SW480 (cell line): ENCODE data around the gene JMJD7.

Experiments
- DNase-seq: peaks from one replicate; pipeline ENCODE4 v3.0.0-alpha.2; 2016; ENCODE audit warnings: low spot score

The JMJD7 gene

DNA sequence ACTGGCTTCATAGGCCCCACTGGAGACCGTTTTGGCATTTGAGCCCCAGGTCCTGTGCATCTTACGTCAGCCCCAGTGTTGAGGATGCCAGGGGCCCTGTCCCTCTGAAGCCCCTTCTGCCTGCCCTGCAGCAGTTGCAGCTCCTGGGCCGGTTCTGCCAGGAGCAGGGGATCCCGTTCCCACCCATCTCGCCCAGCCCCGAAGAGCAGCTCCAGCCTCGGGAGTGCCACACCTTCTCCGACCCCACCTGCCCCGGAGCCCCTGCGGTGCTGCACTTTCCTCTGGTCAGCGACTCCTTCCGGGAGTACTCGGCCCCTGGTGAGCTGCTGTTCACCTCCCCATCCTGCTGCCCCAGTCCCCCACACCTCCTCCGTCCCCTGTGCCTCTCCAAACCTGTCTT lies 19.3 kb downstream of the JMJD7 start:
- DNase-seq, result no peak

DNA sequence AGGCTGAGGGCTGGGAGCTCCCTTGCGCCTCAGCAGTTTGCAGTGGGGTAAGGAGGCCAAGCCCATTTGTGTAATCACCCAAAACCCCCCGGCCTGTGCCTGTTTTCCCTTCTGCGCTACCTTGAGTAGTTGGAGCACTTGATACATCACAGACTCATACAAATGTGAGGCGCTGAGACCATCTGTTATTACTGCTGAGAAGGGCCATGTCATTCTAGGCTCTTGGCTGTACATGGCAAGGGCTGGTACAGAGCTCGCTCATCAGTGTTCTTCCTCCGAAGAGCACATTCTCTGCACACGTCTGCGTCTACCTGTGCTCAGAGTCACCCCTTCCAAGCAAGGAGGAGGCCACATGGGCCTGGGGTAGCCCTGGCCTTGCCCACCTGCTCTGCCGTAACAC lies 20.1 kb downstream of the JMJD7 start:
- DNase-seq, result no peak

DNA sequence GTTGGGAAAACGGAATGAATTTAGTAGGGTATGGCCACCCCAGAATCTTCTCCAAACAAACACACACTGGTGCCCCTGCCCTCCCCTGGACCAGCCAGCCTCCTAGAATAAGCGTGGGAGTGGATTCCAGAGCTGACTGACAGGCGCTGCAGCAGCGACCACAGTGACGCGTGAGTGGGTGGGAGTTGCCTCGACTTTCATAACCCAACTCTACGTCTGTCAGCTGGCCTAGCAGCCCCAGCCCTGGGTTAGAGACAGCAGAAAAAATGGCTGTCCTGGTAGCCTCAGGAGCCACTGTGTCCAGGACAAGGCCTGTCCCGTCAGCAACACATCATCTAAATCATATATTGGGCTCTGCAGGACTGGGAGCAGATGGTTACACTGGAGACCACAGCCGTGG lies 20.7 kb downstream of the JMJD7 start:
- no peak for DNase-seq

DNA sequence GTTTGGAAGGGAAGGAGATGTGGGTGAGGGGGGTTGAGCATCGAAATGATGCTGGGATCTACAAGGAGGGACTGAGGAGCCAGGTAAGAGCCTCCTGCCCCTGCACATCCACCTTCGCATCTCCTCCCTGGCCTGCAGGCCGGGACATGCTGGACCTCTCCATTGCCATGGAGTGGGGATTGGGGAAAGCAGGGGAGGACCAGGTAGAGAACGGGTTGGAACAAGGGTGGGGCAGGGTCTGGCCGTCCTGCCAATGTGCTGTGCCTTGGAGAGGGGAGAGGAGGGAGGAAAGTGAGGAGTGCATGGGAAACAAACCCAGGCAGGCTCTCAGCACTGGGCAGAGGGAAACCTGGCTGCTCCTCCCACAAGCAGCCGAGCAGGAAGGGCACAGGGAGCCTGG lies 21.3 kb downstream of the JMJD7 start:
- no peak for DNase-seq

DNA sequence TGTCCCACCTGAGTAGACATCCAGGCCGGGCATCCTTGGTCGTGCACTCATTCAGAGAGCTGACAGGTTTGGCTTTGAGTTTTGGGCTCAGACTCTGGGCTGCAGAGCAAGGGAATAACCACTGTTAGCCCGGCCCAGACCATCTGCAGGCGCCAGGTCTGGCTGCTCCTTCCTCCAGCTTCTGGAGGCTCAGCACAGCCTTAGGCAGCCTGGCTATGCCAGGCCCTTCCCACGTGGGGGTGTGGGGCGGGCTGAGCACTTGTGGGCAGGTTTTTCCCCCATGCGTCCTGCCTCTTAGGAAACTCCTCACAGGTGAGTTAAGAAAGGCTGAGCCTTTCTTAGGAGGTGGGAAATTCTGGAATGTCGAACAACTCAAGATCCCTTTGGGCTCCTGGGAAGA lies 22.0 kb downstream of the JMJD7 start:
- no peak for DNase-seq

DNA sequence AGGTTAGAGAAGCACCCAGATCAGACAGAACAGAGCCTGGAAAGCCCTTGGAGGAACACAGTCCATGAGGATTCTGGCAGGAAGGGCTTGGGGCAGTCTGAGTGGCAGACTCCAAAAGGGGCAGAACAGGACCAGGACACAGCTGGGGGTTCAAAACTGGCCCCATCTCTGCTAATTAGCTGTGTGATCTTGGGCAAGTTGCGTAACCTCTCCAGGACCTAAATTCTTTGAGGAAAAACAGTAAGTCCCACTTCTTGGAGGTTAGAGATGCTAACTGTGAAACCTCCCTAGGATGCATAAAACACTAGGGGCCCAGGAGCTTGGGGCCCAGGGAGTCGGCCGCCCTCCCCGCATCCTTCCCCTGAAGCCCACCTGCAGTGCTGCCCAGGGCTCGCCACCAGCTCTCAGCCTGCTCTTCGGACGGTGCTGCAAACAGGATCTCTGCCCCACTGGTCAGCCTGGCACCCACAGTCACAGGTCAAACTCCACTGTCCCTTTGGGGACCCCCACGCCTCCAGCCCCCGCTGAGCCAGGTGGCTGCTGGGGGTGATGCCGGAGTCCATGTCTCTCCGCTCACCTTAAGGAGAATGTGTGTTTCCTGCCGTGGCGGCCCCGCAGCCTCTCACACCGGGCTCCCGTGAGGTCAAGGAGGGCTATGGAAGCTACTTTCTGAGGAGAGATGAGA lies 22.7 kb downstream of the JMJD7 start:
- no peak for DNase-seq

DNA sequence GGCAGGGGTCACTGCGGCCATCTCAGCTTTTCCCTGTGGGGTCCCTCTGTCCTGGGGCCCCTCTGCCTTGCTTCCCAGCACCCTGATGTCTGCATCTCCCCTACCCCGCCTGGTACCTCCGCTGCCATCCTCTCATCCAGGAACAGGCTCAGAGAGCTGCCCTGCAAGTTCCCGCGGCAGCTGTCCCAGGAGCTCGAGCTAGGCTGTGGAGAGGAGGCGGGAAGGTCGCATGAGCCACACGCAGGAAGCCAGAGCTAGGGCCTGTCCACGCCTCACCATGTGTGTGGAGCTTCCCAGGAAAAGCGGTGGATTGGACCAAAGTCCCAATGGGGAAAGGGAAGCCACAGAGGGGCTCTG lies 23.3 kb downstream of the JMJD7 start:
- no peak for DNase-seq

DNA sequence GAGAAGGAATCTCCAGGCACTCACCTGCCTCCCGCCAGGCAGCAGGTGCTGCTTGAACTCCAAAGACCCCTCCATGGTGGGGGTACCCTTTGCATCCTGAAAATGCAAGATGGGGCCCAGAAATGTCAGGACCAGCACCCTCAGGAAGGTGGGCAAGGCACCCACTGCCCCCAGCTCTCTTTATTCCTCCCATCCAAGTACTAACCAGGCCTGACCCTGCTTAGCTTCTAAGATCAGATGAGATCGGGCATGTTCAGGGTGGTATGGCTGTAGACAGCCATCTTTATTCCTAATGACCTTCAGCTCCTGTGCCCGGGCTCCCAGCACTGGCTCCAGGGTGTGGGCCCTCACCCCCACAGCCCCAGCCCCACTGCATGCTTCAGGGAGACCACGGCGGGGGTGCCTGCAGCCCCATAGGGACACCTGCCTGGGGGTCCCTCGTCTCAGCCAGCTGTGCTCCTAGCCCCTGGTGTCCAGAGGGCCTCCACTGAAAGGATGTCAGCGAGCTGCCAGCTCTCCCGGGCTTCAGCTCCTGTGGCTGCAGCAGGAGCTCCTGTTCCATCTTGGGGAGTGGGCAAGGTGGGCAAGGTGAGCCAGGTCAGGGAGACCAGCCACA lies 24.0 kb downstream of the JMJD7 start:
- no peak for DNase-seq

DNA sequence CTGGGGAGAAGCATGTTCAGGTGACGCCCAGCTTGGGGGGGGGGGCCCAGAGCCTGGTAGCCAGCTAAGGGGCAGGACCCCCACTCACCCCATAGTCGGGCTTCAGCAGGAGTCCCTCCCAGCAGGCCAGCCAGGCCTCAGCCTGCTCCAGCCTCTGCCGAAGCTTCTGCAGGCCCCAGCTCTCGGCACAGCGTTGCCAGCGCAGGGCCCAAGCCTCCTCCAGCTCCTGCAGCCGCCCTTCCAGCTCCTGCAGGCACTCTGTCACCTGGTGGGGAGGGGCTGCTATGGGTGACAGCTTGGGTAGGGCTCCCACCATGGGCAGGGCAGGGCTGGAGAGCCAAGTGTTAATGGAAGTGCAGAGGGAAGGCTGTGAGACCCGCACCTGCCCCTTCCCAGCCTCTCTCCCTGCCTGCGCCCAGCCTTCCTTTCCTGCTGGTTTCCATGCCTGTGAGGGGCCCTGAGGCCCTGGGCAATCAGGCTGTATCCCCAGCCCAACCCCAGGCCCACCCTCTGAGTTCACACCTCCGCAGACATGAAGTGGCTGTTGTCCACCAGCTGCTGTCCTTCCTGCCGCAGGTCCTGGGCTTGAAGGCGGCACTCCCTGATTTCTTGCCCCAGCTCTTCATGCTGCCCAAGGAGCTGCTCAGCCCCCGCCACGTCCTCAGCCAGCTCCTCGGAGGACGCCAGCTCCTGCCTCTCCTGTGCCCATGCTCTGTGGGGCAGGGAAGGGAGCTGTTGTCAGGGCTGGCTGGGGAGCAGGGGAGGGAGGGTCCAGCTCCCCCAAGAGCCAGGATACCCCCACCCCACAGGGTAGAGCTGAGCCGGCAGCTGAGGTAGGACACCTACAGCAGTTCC lies 25.1 kb downstream of the JMJD7 start:
- DNase-seq, result no peak

DNA sequence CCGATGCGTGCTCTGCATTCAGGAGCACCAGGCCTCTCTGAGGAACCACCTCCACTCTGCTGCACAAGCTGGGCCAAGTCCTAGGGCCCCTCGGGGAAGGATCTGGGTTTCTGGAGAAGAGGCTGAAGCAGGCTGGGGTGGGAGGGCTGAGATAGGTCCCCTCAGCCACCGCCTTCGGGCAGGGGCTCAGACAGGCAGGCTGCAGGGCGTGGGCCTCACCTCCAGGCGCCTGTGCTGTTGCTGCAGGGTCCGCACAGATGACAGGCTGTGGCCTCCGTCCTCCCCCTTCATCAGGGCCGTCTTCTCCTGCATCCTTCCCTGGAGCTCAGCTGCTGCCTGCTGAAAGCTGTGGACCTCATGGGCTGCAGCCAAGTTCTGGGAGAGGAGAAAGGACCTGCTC lies 25.9 kb downstream of the JMJD7 start:
- DNase-seq, result no peak

DNA sequence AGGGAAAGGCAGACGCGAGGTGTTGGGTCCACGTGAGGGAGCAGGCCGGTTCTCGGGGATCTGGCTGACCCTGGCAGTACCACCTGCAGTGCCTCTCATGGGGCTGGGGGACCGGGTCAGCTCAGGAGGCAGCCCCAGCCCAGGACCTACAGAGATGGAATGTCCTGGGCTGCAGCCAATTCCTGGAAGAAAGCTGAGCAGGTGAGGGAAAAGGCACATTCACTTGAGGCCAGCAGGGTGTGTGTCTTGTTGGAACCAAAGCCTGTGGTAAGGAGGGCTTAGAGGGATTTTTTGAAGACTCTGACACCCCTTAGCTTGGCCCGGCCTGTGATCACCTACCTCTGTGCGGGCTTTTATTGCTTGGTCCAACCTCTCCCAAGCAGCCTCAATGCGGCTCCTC lies 26.6 kb downstream of the JMJD7 start:
- no peak for DNase-seq

DNA sequence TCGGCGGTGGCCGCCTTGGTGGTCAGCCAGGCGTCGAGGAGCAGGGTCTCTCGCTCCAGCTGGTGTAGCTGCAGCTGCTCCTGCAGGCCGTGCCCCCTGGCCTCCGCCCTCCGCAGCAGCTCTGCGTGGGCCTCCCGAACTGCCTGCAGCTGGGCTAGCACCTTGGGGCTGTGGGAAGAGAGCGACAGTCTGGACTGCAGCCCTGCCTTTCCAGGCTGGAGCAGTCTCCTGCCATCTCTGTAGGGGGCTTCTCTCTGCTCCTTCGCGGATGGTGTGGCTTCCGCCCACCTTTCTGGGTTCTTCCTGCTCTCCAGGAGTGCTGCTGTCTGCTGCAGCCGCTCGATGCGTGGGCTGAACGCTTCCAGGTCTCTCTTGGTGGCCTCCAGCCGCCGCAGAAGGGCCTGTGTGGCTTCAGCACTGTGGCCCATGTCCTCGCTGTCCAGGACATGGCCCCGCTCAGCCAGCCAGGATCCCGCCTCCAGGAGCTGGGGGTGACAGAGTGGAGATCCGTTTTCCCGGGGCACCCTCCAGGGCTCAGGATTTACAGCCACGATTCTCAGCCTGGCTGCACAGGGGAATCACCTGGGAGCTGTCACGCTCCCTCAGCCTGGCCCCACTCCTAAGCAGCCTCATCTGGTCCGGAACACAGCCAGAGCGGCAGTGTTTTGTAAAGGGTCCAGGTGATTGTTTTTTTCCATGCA lies 27.5 kb downstream of the JMJD7 start:
- no peak for DNase-seq

DNA sequence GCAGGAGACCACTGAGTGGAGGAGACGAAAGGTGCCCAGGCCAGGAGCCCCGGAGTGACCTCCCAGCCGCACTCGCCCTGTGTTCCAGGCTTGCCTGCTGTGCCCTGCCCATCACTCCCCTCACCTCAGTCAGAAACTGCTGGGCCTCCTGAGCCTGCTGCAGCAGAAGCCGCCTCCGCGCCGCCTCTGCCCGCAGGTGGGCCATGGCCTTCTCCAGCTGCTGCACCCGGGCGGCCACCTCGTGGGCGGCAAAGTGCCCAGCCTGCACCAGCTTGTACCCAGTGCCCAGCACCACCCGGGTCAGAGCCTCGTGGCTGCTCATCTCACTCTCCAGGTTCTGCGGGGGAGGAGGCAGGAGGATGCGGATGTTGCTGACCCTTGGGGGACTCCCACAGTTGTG lies 28.4 kb downstream of the JMJD7 start:
- no peak for DNase-seq

DNA sequence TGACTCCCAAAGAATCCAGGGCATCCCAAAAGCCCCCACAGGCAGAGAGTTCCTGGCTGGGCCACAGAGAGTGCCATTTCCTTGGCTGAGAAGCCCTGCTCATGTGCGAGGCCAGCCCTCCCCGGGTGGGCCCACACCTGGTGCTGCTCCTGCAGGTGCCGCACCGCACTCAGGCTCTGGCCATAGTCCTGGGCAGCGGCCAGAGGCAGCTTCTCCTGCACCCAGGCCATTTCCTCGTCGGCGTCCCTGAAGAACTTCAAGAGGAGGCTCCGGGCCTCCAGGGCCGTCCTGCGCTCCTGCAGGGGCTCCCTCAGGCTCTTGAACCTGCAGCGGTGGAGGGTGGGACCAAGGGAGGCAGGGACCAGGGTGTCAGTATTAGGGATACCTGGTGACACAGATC lies 28.8 kb downstream of the JMJD7 start:
- no peak for DNase-seq

DNA sequence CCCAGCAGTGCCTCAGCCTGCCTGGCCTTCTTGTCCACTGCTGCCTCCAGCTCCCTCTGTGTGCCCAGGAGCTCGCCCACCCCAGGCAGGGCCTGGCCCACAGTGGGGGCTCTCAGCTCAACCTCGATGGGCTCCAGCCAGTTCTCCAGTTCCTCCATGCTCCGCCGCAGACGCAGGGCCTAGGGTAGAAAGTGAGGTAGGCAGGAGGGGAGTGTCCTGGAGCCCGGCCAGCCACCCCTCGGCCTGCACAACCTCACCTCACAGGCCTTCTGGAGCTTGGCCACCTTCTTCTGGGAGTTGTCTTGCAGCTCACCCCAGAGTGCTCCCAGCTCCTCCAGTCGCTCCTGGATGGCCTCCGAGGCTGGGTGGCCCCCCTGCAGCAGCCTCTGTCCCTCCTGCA lies 29.4 kb downstream of the JMJD7 start:
- no peak for DNase-seq

DNA sequence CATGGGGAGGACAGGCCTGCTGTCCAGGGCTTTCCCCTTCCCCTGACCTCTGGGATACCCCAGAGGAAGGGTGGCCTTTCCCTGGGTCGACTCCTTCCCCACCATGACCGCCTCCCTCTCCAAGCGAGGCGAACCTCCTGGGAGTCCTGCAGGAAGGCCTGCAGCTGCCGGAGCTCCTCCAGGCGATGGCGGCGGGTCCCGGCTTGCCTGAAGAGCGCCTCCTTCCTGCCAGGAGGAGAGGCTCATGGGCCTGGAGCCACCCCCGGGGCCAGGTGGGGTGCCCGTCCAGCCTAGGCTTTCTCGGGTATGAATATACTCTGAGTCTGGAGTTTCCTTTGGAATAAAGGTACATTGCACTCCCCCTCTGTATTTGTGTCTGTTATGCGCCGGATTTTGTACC lies 30.9 kb downstream of the JMJD7 start:
- DNase-seq, result no peak

DNA sequence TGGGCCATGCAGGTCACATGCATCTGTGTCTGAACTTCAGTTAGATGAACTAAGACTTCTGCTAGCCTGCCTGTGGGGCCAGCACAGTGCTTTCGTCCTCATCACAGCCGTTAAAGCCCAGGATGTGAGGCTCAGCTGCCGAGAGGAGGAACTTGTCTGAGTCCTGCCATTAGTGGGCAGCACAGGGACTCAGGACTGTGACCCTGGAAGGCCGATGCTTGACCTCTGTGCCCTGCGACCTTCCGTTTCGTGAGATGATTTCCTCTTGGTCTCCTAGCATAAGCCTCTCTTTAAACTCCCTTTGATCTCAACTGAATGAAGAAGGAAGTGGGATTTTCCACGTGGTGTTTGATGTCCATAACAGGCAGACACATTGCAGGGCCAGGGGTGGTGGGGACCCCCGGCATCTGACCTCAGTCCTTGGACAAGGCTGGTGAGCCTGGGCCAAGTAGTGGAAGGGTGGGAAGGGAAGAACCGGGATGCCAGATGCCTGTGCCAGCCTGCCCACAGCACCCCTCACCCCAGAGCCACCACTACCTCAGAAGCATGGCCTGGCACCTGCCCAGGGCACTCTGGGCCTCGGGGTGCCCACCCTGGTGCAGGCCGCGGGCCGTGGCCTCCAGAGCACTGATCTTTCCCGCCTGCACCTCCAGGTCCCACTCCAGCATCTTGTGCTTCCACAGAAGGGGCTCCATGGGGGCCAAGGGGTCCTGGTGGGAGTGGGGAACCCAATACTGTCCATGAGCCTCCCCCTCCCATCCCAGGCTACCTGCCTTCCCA lies 32.3 kb downstream of the JMJD7 start:
- no peak for DNase-seq

DNA sequence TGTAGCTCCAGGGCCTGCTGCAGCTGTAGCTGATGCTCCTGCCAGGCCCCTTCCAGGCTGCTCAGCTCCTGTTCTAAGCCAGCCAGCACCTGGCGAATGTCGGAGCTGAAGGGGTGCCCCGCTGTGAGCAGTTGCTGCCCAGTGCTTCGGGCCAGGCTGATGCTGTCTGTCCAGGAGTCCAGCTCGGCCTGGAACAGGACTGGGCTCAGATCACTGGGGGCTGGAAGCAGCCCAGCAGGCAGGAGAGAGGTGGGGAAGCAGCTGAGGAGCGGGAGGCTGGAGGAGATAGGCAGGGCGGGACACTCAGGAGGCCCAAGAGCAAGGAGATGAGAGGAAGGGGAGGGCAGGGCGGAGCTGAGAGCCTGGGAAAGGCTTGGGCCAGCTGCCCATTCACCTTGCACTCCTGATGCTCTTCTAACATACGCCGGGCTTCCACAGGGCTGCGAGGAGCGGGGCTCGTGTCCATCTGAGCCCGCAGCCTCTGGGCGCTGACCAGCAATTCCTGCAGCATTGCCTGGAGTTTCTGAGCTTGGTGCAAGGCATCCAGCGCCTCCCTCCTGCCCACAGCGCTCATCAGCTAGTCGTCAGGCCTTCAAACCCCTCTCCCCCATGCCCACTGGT lies 34.0 kb downstream of the JMJD7 start:
- no peak for DNase-seq

DNA sequence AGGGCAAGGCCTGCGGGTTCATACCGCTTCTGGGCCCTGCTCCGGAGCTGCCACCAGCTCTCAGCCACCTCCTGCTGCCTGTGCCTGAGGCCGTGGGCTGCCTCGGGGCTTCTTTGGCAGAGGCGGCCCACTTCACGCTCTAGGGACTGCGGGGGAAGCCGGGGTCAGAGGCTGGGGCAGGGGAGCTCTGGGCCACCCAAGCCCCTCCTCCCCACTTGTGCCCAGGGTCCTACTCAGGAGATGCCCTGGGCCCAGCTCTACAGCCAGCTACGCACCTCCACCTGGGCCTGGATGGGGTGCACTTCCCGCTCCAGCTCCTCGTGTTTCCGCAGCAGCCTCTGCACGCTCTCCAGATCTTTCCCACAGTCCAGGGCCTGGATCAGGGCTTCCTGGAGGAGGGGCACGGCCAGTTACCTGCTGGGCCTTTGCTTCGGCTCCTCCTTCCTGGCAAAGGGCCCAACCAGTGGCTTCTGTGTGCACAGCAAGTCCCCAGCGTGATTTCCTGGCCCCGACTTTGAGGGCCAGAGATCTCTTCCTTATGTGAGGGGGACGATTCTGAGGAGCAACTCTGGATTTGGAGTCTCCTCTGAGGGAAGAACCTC lies 34.7 kb downstream of the JMJD7 start:
- DNase-seq, result no peak

DNA sequence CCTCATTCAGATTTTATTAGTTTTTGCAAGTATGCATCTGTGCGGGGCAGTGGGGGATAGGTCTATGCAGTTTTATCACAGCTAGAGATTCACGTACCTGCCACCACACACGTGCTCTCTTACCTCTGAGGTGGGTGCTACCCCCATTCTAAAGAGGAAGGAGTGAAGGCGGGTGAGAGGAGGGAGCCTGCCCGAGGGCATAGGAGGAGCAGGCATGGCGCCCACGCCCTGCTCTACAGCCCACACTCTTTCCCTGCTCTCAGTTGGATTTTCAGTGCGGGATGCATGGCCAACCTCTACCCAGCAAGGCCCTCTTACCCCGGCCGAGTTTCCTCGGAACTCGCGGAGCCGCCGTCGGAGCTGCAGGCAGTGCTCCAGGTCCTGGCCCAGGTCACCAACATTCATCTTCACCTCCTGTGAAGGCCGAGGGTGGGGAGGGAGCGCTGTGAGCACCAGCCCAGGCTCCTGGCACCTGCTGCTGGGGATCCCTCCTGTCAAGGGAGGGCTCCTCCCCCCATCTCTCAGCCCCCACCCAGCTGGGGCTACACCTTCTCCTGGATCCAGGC lies 37.7 kb downstream of the JMJD7 start:
- DNase-seq, result no peak

DNA sequence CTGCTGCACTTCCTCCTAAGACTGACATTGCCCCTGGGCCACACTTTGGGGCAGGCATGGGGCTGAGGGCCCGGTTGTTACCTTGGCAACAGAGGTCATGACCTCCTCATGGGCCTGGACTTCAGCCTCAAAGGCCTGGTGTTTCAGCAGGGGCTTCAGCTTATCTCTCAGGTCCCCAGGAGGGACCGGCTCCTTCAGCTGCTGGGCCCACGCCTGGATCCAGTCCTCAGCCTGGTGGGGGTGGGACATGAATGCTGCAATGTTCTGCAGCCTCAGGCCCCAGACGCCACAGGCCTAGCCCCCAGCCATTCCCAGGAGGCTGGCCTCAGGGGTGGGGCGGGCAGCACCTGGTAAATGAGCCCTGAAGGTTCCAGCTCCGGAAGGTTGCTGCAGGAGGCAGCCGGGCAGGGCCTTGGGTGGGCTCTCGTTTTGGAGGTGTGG lies 38.4 kb downstream of the JMJD7 start:
- DNase-seq, result no peak
